Keratinocyte (primary cell): ENCODE results near the gene CCDC92B. TPM values are rescaled to one million over a fixed set of nuclear protein-coding genes. Genes with fewer than 3 reads are reported as not detected.

ENCODE experiments used
- DNase-seq: peaks from one replicate; pipeline ENCODE4 v3.0.0-alpha.2; 2011; ENCODE audit warnings: low read depth, missing footprints, low spot score
- FAIRE-seq: peaks from 2 replicates; lab custom pipeline; 2011; peaks lifted over from hg19 to GRCh38; lab: Jason Lieb, UNC
- H2AFZ ChIP-seq: 2 replicates; pipeline ENCODE4 v1.6.0; 2012; ENCODE audit warnings: low read length, control low read depth, inconsistent platforms; ENCODE audit not compliant: control insufficient read depth
- H3K27ac ChIP-seq: 2 replicates; pipeline ENCODE4 v1.5.1; 2011; ENCODE audit warnings: low read length; ENCODE audit not compliant: control insufficient read depth, insufficient read depth
- H3K27me3 ChIP-seq: 3 replicates; pipeline ENCODE4 v1.6.0; 2011; ENCODE audit warnings: low read length; ENCODE audit not compliant: control insufficient read depth, insufficient read depth; ENCODE audit errors: extremely low read depth
- H3K36me3 ChIP-seq, 2 experiments: 2 replicates in 1 of 2; 3 replicates in 1 of 2; pipeline ENCODE4 v1.5.1; 2011; ENCODE audit warnings: low read length in 2 of 2, mild to moderate bottlenecking in 1 of 2; ENCODE audit not compliant: control insufficient read depth in 2 of 2, insufficient read depth in 2 of 2; ENCODE audit errors: extremely low read depth in 1 of 2
- H3K4me1 ChIP-seq: 3 replicates; pipeline ENCODE4 v1.5.1; 2011; ENCODE audit warnings: low read length; ENCODE audit not compliant: control insufficient read depth, insufficient read depth; ENCODE audit errors: extremely low read depth
- H3K4me2 ChIP-seq: 3 replicates; pipeline ENCODE4 v1.6.0; 2011; ENCODE audit warnings: low read depth, low read length; ENCODE audit not compliant: control insufficient read depth, insufficient read depth; ENCODE audit errors: extremely low read depth
- H3K4me3 ChIP-seq, 3 experiments: fragments of 200-600 bp in 1 of 3; sonication (generic) in 1 of 3; 2 replicates in 2 of 3; 3 replicates in 1 of 3; pipeline ENCODE4 v1.5.1; 2011 to 2016; ENCODE audit warnings: low read length in 3 of 3, mild to moderate bottlenecking in 3 of 3, control low read depth in 2 of 3, inconsistent platforms in 1 of 3, low read depth in 1 of 3, mixed read lengths in 1 of 3, mixed run types in 1 of 3, moderate library complexity in 1 of 3; ENCODE audit not compliant: control insufficient read depth in 2 of 3, insufficient read depth in 2 of 3; ENCODE audit errors: extremely low read depth in 1 of 3
- H3K79me2 ChIP-seq: 2 replicates; pipeline ENCODE4 v1.6.0; 2012; ENCODE audit warnings: low read length; ENCODE audit not compliant: control insufficient read depth, insufficient read depth
- H3K9ac ChIP-seq: 3 replicates; pipeline ENCODE4 v1.6.0; 2011; ENCODE audit warnings: low read length; ENCODE audit not compliant: control insufficient read depth, insufficient read depth; ENCODE audit errors: extremely low read depth
- H3K9me1 ChIP-seq: 3 replicates; pipeline ENCODE4 v1.6.0; 2011; ENCODE audit warnings: low read length; ENCODE audit not compliant: control insufficient read depth, insufficient read depth; ENCODE audit errors: extremely low read depth
- H3K9me3 ChIP-seq: 2 replicates; pipeline ENCODE4 v1.5.1; 2012; ENCODE audit warnings: low read depth, low read length; ENCODE audit not compliant: control insufficient read depth
- H4K20me1 ChIP-seq: 3 replicates; pipeline ENCODE4 v1.6.0; 2011; ENCODE audit warnings: low read length; ENCODE audit not compliant: control insufficient read depth, insufficient read depth; ENCODE audit errors: extremely low read depth
- CTCF ChIP-seq, 3 experiments: IDR thresholded peaks in 1 of 3; conservative IDR thresholded peaks in 1 of 3; optimal IDR thresholded peaks in 1 of 3; 2 replicates in 2 of 3; 3 replicates in 1 of 3; pipeline versions ENCODE3 to v1.5.1; 2011; ENCODE audit warnings: low read length in 3 of 3, mild to moderate bottlenecking in 3 of 3, moderate library complexity in 2 of 3, control low read depth in 1 of 3, inconsistent platforms in 1 of 3; ENCODE audit not compliant: insufficient read depth in 2 of 3; ENCODE audit errors: extremely low read depth in 1 of 3
- EZH2 ChIP-seq: IDR thresholded peaks from one replicate; pipeline ENCODE4 v1.6.1; 2012; ENCODE audit warnings: inconsistent platforms, mild to moderate bottlenecking, low read length, moderate library complexity
- dilution Hi-C: fragments of 300-500 bp; cut with MboI; formaldehyde crosslinking; loops from one replicate; pipeline ENCODE4 v1.7.0; 2020; ENCODE audit warnings: low sequenced_read_pairs; ENCODE audit not compliant: extremely low pct_ligation_motif_present
- polyA plus RNA-seq, 5 experiments: library from polyadenylated mRNA; depleted of rRNA in 3 of 5; stranded (reverse) in 3 of 5; stranded (forward) in 1 of 5; unstranded in 1 of 5; fragments of >200 nt; gene quantifications; 1 replicate in 1 of 5; 2 replicates in 3 of 5; 3 replicates in 1 of 5; pipeline versions ENCODE4 v1.2.1 to v1.2.3, GENCODE V29; 2011 to 2012; ENCODE audit warnings: missing spikeins in 2 of 5, low read depth in 1 of 5, low replicate concordance in 1 of 5

Gene CCDC92B
- polyA plus RNA-seq, 1 donor (not counting 4 experiments of a cell fraction or from before 2014, with no cell fraction given): not detected

DNA sequence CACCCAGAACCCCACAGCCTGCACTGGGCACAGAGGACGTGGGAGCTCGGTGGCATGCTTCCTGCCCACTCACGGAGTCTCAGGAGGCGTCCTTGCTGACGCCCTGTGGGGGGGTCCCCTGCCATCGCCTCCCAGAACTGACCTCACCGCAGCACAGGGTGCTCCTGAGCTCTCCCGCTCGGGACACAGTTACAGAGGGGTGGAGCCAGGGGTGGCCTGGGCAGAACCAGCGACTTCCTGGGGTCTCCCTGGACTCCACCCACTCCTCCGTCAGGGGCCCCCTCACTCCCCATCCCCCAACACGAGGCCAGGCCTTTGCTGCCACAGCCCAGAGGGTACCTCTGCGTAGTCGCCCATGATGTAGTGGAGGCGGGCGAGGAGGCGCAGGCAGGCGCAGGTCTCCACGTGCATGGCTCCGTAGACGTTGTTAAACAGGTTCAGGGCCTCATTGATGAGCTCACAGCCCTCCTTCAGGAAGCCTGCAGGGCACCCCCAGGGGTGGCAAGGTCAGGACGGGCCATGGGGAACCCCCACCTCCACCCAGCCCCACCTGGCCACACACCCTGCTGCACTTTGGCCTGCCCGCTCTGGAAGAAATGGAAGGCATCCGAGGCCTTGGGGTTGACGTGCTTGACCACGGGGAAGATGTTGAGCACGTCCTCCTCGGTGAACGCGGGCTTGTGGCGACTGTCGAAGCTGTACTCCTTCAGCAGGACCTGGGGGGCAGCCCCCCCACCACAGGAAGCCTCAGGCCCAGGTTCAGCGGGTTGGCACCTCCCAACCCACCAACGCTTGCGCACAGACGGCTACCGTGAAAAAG, 55.7 kb downstream of the CCDC92B start:
- no peak for TF ChIP-seq CTCF (optimal IDR thresholded peaks at IDR 0.05 in 1 of 3, IDR thresholded peaks at IDR 0.05 in 1 of 3, conservative IDR thresholded peaks at IDR 0.05 in 1 of 3; ENCODE audit: extremely low read depth in 1 of 3, insufficient read depth in 2 of 3, low read length in 3 of 3)
- no peak for TF ChIP-seq EZH2
- peaks cover 29% of the 10 kb centered on the region in 2 experiments for H3K36me3 ChIP-seq
- dilution Hi-C loops: no loop called here

GRCh38 chr17:2692781-2693135, 56.7 kb downstream of the CCDC92B start:
- dilution Hi-C loops: no loop called here
- no peak for FAIRE-seq

More for the DNA sequence above, 55.7 kb downstream of the CCDC92B start:
- no peak overlapping the region for H3K9ac ChIP-seq
- no peak for FAIRE-seq
- H3K4me2 ChIP-seq: no peak overlapping the region
- H3K4me3 ChIP-seq: no peak overlapping the region
- no peak for DNase-seq
- H3K4me1 ChIP-seq: no peaks in the 10 kb centered on the region
- H2AFZ ChIP-seq: no peak overlapping the region
- H3K27ac ChIP-seq: no peak overlapping the region
- H4K20me1 ChIP-seq: no peaks in the 10 kb centered on the region
- H3K27me3 ChIP-seq: no peaks in the 10 kb centered on the region
- H3K9me1 ChIP-seq: no peaks in the 10 kb centered on the region
- H3K9me3 ChIP-seq: no peaks in the 10 kb centered on the region
- H3K79me2 ChIP-seq: peaks cover 2% of the 10 kb centered on the region

More at GRCh38 chr17:2692781-2693135, 56.7 kb downstream of the CCDC92B start:
- Histone ChIP-seq H3K79me2 (no peaks in the 10 kb centered on the region), H3K27ac (no peak overlapping the region), H2AFZ (no peak overlapping the region), H3K4me1 (no peaks in the 10 kb centered on the region), H3K9me3 (no peaks in the 10 kb centered on the region), H3K9me1 (no peaks in the 10 kb centered on the region), H3K27me3 (no peaks in the 10 kb centered on the region), H3K36me3 (peaks cover 24 to 27% of the 10 kb centered on the region in 2 experiments), H3K9ac (no peak overlapping the region), H4K20me1 (no peaks in the 10 kb centered on the region), H3K4me2 (no peak overlapping the region), H3K4me3 (no peak overlapping the region)
- no peak for DNase-seq
- TF ChIP-seq EZH2: no peak
